Lung (tissue), 16 donors: ENCODE measurements around the gene DNAJC1. TPM values are rescaled to one million over a fixed set of nuclear protein-coding genes. Genes with fewer than 3 reads are reported as not detected.

Experiments used
- ATAC-seq: fragments of 200-7000 bp; cut with Tn5 transposase; one replicate; pipeline ENCODE4 v1.9.1; 2020; ENCODE audit warnings: moderate number of reproducible peaks; ENCODE audit not compliant: insufficient read depth, low FRiP score
- DNase-seq, 3 donors: peaks; one replicate each; pipeline ENCODE4 v3.0.0-alpha.2; 2013 to 2017
- H3K27ac ChIP-seq, 2 donors: one replicate each; pipeline ENCODE4 v1.5.1; 2013; ENCODE audit warnings: mild to moderate bottlenecking in 2 of 2, moderate library complexity in 2 of 2, control low read depth in 1 of 2, inconsistent platforms in 1 of 2, low read depth in 1 of 2, low read length in 1 of 2
- H3K27me3 ChIP-seq, 3 donors: one replicate each; pipeline ENCODE4 v1.5.1; 2013; ENCODE audit warnings: low read length in 2 of 3; ENCODE audit not compliant: control insufficient read depth in 3 of 3, insufficient read depth in 3 of 3
- H3K36me3 ChIP-seq, 4 donors: one replicate each; pipeline ENCODE4 v1.5.1; 2013; ENCODE audit warnings: low read length in 4 of 4, mild to moderate bottlenecking in 1 of 4, moderate library complexity in 1 of 4; ENCODE audit not compliant: control insufficient read depth in 4 of 4, insufficient read depth in 4 of 4
- H3K4me1 ChIP-seq, 5 donors: one replicate each; pipeline ENCODE4 v1.5.1; 2013; ENCODE audit warnings: low read length in 5 of 5, mild to moderate bottlenecking in 2 of 5, moderate library complexity in 1 of 5; ENCODE audit not compliant: control insufficient read depth in 5 of 5, insufficient read depth in 5 of 5
- H3K4me3 ChIP-seq: one replicate; pipeline ENCODE4 v1.5.1; 2013; ENCODE audit warnings: mild to moderate bottlenecking, control low read depth, moderate library complexity
- H3K9ac ChIP-seq, 2 donors: one replicate each; pipeline ENCODE4 v1.5.1; 2013; ENCODE audit warnings: low read length in 2 of 2, control low read depth in 1 of 2; ENCODE audit not compliant: insufficient read depth in 1 of 2
- H3K9me3 ChIP-seq, 4 donors: one replicate each; pipeline ENCODE4 v1.5.1; 2013; ENCODE audit warnings: low read length in 3 of 4, mild to moderate bottlenecking in 1 of 4, moderate library complexity in 1 of 4; ENCODE audit not compliant: control insufficient read depth in 4 of 4, insufficient read depth in 3 of 4
- CTCF ChIP-seq: IDR thresholded peaks from 2 replicates; pipeline ENCODE4 v1.5.1; 2012; ENCODE audit warnings: mild to moderate bottlenecking; ENCODE audit errors: control extremely low read depth, extremely low read depth
- WGBS, 2 donors: extraction: QIAGEN DNeasy Blood & Tissue Kit; methylation state at CpG; one replicate each; pipeline ENCODE4 v1.1.7; 2013; 5-methylcytosine and 5-hydroxymethylcytosine counted together
- long read RNA-seq, 5 donors: transcript quantifications; one replicate each; lab custom pipeline, GENCODE V29; 2026
- polyA plus RNA-seq, 2 donors: library from polyadenylated mRNA; stranded (reverse); fragments of 200-250 nt; gene quantifications; one replicate each; pipeline ENCODE4 v1.2.1, GENCODE V29; 2013
- total RNA-seq, 2 donors: library from RNA; depleted of rRNA in 1 of 2; stranded (reverse); fragments of >200 nt in 1 of 2; gene quantifications; one replicate each; pipeline ENCODE4 v1.2.1, GENCODE V29; 2014 to 2021
- donor health status: control.
- donor health status: control.
- donor health status: Bipolar disorder and iron deficiency.
- donor health status: healthy.
- donor health status: DM: yes; HTN: yes; CAD: no.

Gene DNAJC1
- total RNA-seq (10 to 100 TPM; 36.2 to 38.2 TPM), polyA plus RNA-seq (10 to 100 TPM; 31.0 to 34.9 TPM)
- long read RNA-seq, donor 1, partial matches to known transcripts, result 110 of 114 reads
- long read RNA-seq, donor 1, other reads (novel, unspliced or antisense), result 0 of 114 reads
- long read RNA-seq, donor 2, partial matches to known transcripts, result 32 of 33 reads
- long read RNA-seq, donor 2, other reads (novel, unspliced or antisense), result 0 of 33 reads
- long read RNA-seq, donor 3, partial matches to known transcripts, result 52 of 52 reads
- long read RNA-seq, donor 3, other reads (novel, unspliced or antisense), result 0 of 52 reads
- long read RNA-seq, donor 4, partial matches to known transcripts, result 38 of 40 reads
- long read RNA-seq, donor 4, other reads (novel, unspliced or antisense), result 0 of 40 reads
- long read RNA-seq, donor 5, partial matches to known transcripts, result 107 of 110 reads
- long read RNA-seq, donor 5, other reads (novel, unspliced or antisense), result 0 of 110 reads

- no peaks in the 10 kb centered on the region for H3K27me3 ChIP-seq
- H3K36me3 ChIP-seq, result peaks cover 0 to 4% (median 0%) of the 10 kb centered on the region in 4 donors
- DNase-seq (peak; percentile 99), ATAC-seq (peak; percentile 99)
- H3K27ac ChIP-seq, result peak within 1 kb of the TSS; percentile 97 to 98
- WGBS, 2 donors, result 1% methylated on average over 76 to 83 of the region's 83 CpGs
- peak within 1 kb of the TSS; percentile 80 for H3K4me3 ChIP-seq
- H3K9ac ChIP-seq, result peak within 1 kb of the TSS; percentile 75 to 96
- peaks cover 0 to 13% (median 5%) of the 10 kb centered on the region in 5 donors for H3K4me1 ChIP-seq
- H3K9me3 ChIP-seq, result no peaks in the 10 kb centered on the region
- TF ChIP-seq CTCF, result no peak
These were observed at the start of gene DNAJC1 for GRCh38 chr10:22003177-22003963. TSS of gene DNAJC1 (minus strand) at chr10:22003730. CDS start at chr10:22003434, 296 bp downstream.

- no peak overlapping the region for H3K27ac ChIP-seq
- DNase-seq (peak; percentile 12 to 15 (median 14)), ATAC-seq (no peak)
- 92 to 97% methylated on average over 5 of the region's 5 CpGs for WGBS, 2 donors
- TF ChIP-seq CTCF, result no peak
- H3K4me1 ChIP-seq, result peaks cover 0 to 4% (median 0%) of the 10 kb centered on the region in 5 donors
- H3K36me3 ChIP-seq, result no peaks in the 10 kb centered on the region
- H3K4me3 ChIP-seq, result no peak overlapping the region
- no peaks in the 10 kb centered on the region for H3K27me3 ChIP-seq
- H3K9me3 ChIP-seq, result no peaks in the 10 kb centered on the region
- H3K9ac ChIP-seq, result no peak overlapping the region
These were observed 49.5 kb upstream of the DNAJC1 start for GRCh38 chr10:22053048-22053447.

- Histone ChIP-seq H3K9ac (no peak overlapping the region), H3K4me1 (no peaks in the 10 kb centered on the region), H3K27me3 (no peaks in the 10 kb centered on the region), H3K36me3 (no peaks in the 10 kb centered on the region), H3K27ac (no peak overlapping the region), H3K9me3 (no peaks in the 10 kb centered on the region), H3K4me3 (no peak overlapping the region)
- WGBS, 2 donors, result 90 to 93% methylated on average over 3 of the region's 3 CpGs
- ATAC-seq (no peak), DNase-seq (no peak)
- no peak for TF ChIP-seq CTCF
These were observed 46.1 kb upstream of the DNAJC1 start for GRCh38 chr10:22049635-22050034.
